Measurements from ENCODE around the gene FITM1. TPM values are rescaled to one million over a fixed set of nuclear protein-coding genes. Genes with fewer than 3 reads are reported as not detected.

The FITM1 gene
- polyA plus RNA-seq, 1 donor (not counting 4 experiments of a cell fraction or from before 2014, with no cell fraction given), result not detected

DNA sequence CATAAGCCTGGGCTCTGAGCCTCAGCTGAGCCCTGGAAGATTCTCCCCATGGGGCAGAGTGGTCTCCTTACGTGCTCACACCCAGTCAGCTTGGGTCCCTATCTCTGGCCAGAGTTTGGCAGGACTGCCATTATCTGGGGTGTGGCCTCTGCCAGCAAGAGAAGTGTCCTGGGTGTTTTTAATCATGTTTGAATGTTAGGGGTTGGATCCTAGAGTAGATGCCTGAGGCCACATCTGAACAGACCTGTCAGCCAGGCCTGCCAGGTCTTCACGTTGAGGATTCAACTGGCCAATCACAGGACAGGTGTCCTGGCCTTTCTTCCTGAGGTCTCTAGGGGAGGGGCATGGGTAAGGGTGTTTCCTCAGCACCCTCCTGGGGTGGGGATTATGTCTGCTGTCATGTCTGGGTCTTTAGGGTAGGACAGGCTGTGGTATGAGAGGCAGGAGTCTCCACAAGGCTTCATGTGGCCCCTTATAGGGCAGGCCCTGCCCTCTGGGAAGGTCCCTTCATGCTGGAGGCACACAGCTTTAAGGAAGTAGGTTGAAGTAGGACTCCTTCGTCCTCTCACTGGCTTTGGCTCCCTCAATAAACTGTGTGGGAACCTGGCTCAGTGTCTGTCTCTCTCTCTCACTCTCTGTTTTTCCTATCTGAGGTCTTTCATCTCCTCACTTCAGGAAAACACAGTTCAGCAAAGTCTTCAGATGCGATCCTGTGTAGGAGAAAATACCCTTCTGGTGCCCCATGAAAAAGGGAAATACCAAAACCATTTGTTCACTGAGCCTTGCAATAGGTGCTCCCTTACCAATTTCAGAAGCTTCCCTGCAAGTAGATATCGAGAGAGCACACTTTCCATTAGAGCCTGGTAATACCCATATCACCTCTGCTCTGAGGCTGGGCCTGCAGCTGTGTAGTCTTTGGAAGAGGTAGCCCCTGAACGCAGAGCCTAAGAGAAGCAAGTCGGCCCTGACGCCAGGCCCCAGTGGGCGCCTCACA lies 6.7 kb upstream of the FITM1 start:
- Histone ChIP-seq H3K9ac (ENCODE audit: control insufficient read depth, extremely low read depth, insufficient read depth, low read length) (no peak overlapping the region), H4K20me1 (ENCODE audit: control insufficient read depth, extremely low read depth, insufficient read depth, low read length) (no peaks in the 10 kb centered on the region), H3K79me2 (ENCODE audit: control insufficient read depth, insufficient read depth, low read length) (no peaks in the 10 kb centered on the region), H3K4me2 (ENCODE audit: control insufficient read depth, extremely low read depth, insufficient read depth, low read depth, low read length) (no peak overlapping the region), H3K9me1 (ENCODE audit: control insufficient read depth, extremely low read depth, insufficient read depth, low read length) (no peaks in the 10 kb centered on the region), H3K4me1 (ENCODE audit: control insufficient read depth, extremely low read depth, insufficient read depth, low read length) (no peaks in the 10 kb centered on the region), H3K4me3 (ENCODE audit: control insufficient read depth in 2 of 3, extremely low read depth in 1 of 3, insufficient read depth in 2 of 3, low read depth in 1 of 3, low read length in 3 of 3) (no peak overlapping the region), H3K27ac (ENCODE audit: control insufficient read depth, insufficient read depth, low read length) (no peak overlapping the region), H3K36me3 (ENCODE audit: control insufficient read depth in 2 of 2, extremely low read depth in 1 of 2, insufficient read depth in 2 of 2, low read length in 2 of 2) (peaks cover 22% of the 10 kb centered on the region in 2 experiments), H3K27me3 (ENCODE audit: control insufficient read depth, extremely low read depth, insufficient read depth, low read length) (no peaks in the 10 kb centered on the region), H2AFZ (ENCODE audit: control insufficient read depth, low read length) (no peak overlapping the region), H3K9me3 (ENCODE audit: control insufficient read depth, low read depth, low read length) (no peaks in the 10 kb centered on the region)
- no peak for DNase-seq (ENCODE audit: low read depth, low spot score)
- no peak for TF ChIP-seq EZH2 (IDR thresholded peaks at IDR 0.05; ENCODE audit: low read length)
- TF ChIP-seq, protein P1, sequence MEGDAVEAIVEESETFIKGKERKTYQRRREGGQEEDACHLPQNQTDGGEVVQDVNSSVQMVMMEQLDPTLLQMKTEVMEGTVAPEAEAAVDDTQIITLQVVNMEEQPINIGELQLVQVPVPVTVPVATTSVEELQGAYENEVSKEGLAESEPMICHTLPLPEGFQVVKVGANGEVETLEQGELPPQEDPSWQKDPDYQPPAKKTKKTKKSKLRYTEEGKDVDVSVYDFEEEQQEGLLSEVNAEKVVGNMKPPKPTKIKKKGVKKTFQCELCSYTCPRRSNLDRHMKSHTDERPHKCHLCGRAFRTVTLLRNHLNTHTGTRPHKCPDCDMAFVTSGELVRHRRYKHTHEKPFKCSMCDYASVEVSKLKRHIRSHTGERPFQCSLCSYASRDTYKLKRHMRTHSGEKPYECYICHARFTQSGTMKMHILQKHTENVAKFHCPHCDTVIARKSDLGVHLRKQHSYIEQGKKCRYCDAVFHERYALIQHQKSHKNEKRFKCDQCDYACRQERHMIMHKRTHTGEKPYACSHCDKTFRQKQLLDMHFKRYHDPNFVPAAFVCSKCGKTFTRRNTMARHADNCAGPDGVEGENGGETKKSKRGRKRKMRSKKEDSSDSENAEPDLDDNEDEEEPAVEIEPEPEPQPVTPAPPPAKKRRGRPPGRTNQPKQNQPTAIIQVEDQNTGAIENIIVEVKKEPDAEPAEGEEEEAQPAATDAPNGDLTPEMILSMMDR (optimal IDR thresholded peaks at IDR 0.05 in 1 of 3, IDR thresholded peaks at IDR 0.05 in 1 of 3, conservative IDR thresholded peaks at IDR 0.05 in 1 of 3; ENCODE audit: extremely low read depth in 1 of 3, insufficient read depth in 2 of 3, low read length in 3 of 3), result no peak
- FAIRE-seq, result no peak
- dilution Hi-C loops (cut with MboI; ENCODE audit: extremely low pct_ligation_motif_present, low sequenced_read_pairs), result no loop called here

DNA sequence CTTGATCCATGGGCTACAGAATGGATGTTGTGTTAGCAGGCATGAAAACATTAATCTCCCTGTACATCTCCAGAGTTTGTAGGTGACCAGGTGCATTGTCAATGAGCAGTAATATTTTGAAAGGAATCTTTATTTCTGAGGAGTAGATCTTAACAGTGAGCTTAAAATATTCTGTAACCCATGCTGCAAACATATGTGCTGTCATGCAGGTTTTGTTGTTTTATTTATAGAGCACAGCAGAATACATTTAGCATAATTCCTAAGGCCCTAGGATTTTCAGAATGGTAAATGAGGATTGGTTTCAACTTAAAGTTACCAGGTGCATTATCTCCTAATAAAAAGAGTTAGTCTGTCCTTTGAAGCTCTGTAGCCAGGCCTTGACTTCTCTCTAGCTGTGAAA lies 3.5 kb upstream of the FITM1 start:
- Histone ChIP-seq H2AFZ (ENCODE audit: control insufficient read depth, low read length) (no peak overlapping the region), H3K9me1 (ENCODE audit: control insufficient read depth, extremely low read depth, insufficient read depth, low read length) (no peaks in the 10 kb centered on the region), H3K27me3 (ENCODE audit: control insufficient read depth, extremely low read depth, insufficient read depth, low read length) (no peaks in the 10 kb centered on the region), H3K27ac (ENCODE audit: control insufficient read depth, insufficient read depth, low read length) (no peak overlapping the region), H3K79me2 (ENCODE audit: control insufficient read depth, insufficient read depth, low read length) (no peaks in the 10 kb centered on the region), H3K4me3 (ENCODE audit: control insufficient read depth in 2 of 3, extremely low read depth in 1 of 3, insufficient read depth in 2 of 3, low read depth in 1 of 3, low read length in 3 of 3) (no peak overlapping the region), H3K4me2 (ENCODE audit: control insufficient read depth, extremely low read depth, insufficient read depth, low read depth, low read length) (no peak overlapping the region), H3K9ac (ENCODE audit: control insufficient read depth, extremely low read depth, insufficient read depth, low read length) (no peak overlapping the region), H3K36me3 (ENCODE audit: control insufficient read depth in 2 of 2, extremely low read depth in 1 of 2, insufficient read depth in 2 of 2, low read length in 2 of 2) (peaks cover 0 to 5% of the 10 kb centered on the region in 2 experiments), H3K9me3 (ENCODE audit: control insufficient read depth, low read depth, low read length) (no peaks in the 10 kb centered on the region), H3K4me1 (ENCODE audit: control insufficient read depth, extremely low read depth, insufficient read depth, low read length) (no peaks in the 10 kb centered on the region), H4K20me1 (ENCODE audit: control insufficient read depth, extremely low read depth, insufficient read depth, low read length) (no peaks in the 10 kb centered on the region)
- dilution Hi-C loops (cut with MboI; ENCODE audit: extremely low pct_ligation_motif_present, low sequenced_read_pairs), result no loop called here
- no peak for TF ChIP-seq EZH2 (IDR thresholded peaks at IDR 0.05; ENCODE audit: low read length)
- TF ChIP-seq, protein P1 (optimal IDR thresholded peaks at IDR 0.05 in 1 of 3, IDR thresholded peaks at IDR 0.05 in 1 of 3, conservative IDR thresholded peaks at IDR 0.05 in 1 of 3; ENCODE audit: extremely low read depth in 1 of 3, insufficient read depth in 2 of 3, low read length in 3 of 3), result no peak
- FAIRE-seq, result no peak
- DNase-seq (ENCODE audit: low read depth, low spot score), result no peak
